ENCODE data around the gene POLN. TPM values are rescaled to one million over a fixed set of nuclear protein-coding genes. Genes with fewer than 3 reads are reported as not detected.

The POLN gene
- total and polyA plus RNA-seq, 2 of the 4 experiments (the other 2 are of a cell fraction) = 0.63 to 0.72 TPM

- Histone ChIP-seq H3K18ac (ENCODE audit: low read depth, low read length) (no peak overlapping the region), H4K8ac (ENCODE audit: low read depth in 2 of 2, low read length in 2 of 2) (0 out of 4 replicates have a peak overlapping the region, but pooled peaks of 1 of the 2 experiments have one; percentile 59), H3K4me1 (ENCODE audit: control insufficient read depth, insufficient read depth, low read length) (peaks cover 3% of the 10 kb centered on the region; the same call in 1 of the 2 replicates), H3K23ac (ENCODE audit: low read depth, low read length) (no peak overlapping the region), H3K36me3 (ENCODE audit: control insufficient read depth, insufficient read depth, low read length) (no peaks in the 10 kb centered on the region), H2BK15ac (ENCODE audit: low read depth, low read length) (no peak overlapping the region), H4K5ac (ENCODE audit: low read depth, low read length) (no peak overlapping the region), H2AK5ac (ENCODE audit: low read depth, low read length) (peak overlapping the region; percentile 14; the same call in 1 of the 2 replicates), H3K9ac (ENCODE audit: low read depth, low read length) (no peak overlapping the region), H3K14ac (replicated peaks; ENCODE audit: low read depth, low read length) (no peak overlapping the region), H2BK120ac (ENCODE audit: low read depth, low read length) (no peak overlapping the region), H3K4me3 (ENCODE audit: insufficient read depth, low read depth, low read length) (no peak overlapping the region), H3K4me2 (ENCODE audit: low read depth, low read length) (no peak overlapping the region), H3K56ac (ENCODE audit: extremely low read depth, insufficient read depth, low read length) (no peak overlapping the region), H2AFZ (replicated peaks; ENCODE audit: low read length, poor library complexity) (peak overlapping the region; percentile 86), H3K4ac (ENCODE audit: low read depth, low read length) (0 out of 2 replicates have a peak overlapping the region, but pooled peaks have one; percentile 43), H2BK5ac (ENCODE audit: low read depth, low read length, poor library complexity, severe bottlenecking) (no peak overlapping the region), H3K27me3 (ENCODE audit: control insufficient read depth, insufficient read depth, low read length) (no peaks in the 10 kb centered on the region; the same call in 1 of the 2 replicates), H3K27ac (ENCODE audit: insufficient read depth, low read length) (no peak overlapping the region), H2AK9ac (replicated peaks; ENCODE audit: low read depth, low read length, poor library complexity) (no peak overlapping the region), H3K9me3 (ENCODE audit: control insufficient read depth, insufficient read depth, low read length) (no peaks in the 10 kb centered on the region), H3K79me1 (ENCODE audit: low read depth in 1 of 2, low read length in 2 of 2) (peaks cover 7 to 11% of the 10 kb centered on the region in 2 experiments; a peak in 3 of 4 replicates), H4K20me1 (ENCODE audit: insufficient read depth, low read length) (no peaks in the 10 kb centered on the region), H2BK20ac (ENCODE audit: low read depth, low read length) (no peak overlapping the region), H3K9me1 (ENCODE audit: insufficient read depth, low read length) (no peaks in the 10 kb centered on the region), H4K91ac (ENCODE audit: insufficient read depth, low read depth, low read length) (no peak overlapping the region)
- in situ Hi-C loops (cut with MboI; ENCODE audit: low sequenced_read_pairs) (no loop called here), intact Hi-C loops (cut with micrococcal nuclease) (loop anchor here (10.0 kb wide), 1 partner anchor 149 kb away; the partner anchor contains the start of genes CFAP99 and ZFYVE28), dilution Hi-C loops (cut with HindIII; ENCODE audit: low sequenced_read_pairs, unreplicated experiment) (no loop called here)
- no TSS peak for BruUV-seq (replicated peaks)
- POLR2A ChIA-PET (ENCODE audit: unreplicated experiment) = no interaction called here
- no peak for ATAC-seq (ENCODE audit: low read depth)
- TF ChIP-seq SMC3 (IDR thresholded peaks at IDR 0.05; ENCODE audit: low read depth, low read length) (peak; percentile 21; the same call in 1 of the 2 replicates), FOS (IDR thresholded peaks at IDR 0.05; ENCODE audit: low read depth, low read length) (no peak)
- WGBS, 2 experiments (ENCODE audit: extremely low coverage in 2 of 2, insufficient read length in 1 of 2) = 93% methylated on average over 3 of the region's 19 CpGs; no CpG with 5 or more reads in 1 of the 2 experiments
- CTCF ChIA-PET = no interaction called here
- DNase-seq = no peak
These were observed 23.5 kb upstream of the POLN start for GRCh38 chr4:2265113-2266110.

Measured in IMR-90 (cell line).